ENCODE data around the gene NXPE2. TPM values are rescaled to one million over a fixed set of nuclear protein-coding genes. Genes with fewer than 3 reads are reported as not detected.

NXPE2 gene
- total RNA-seq, 1 experiment from 2014 or later: 0.29 TPM

DNA sequence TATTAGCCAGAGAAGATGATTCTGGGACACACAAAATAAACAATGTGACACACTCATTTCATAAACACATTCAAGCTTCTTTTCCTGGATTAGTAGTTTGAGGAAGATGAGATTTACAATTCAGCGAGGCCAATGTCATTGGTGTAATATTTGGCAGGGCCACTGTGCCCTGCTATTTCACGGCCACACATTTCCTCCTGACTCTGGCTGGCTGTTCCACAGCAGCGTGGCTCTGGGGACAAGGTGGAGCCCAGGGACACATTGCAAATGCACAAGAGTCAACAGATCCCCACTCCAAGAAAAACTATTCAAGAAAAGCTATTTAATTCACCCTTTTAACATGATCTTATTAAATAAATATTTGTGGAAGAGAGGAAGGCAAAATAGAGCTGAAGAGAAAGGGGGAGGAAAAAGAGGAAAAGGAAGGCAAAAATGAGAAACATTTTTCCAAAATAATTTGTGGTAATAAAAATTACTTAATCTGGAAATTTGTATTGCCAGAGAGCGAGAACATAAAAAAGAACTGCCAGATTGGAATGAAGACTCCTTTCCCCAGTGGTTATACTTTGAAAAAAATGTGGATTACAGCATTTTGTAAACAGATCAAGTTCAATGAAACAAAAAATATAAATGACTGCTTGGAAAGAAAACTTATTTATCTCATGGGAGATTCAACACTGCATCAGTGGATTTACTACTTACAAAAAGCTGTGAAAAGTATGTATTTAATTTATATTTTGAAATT, 27.1 kb downstream of the NXPE2 start:
- Histone ChIP-seq H3K36me3 (no peaks in the 10 kb centered on the region), H3K27ac (no peak overlapping the region), H3K4me3 (no peak overlapping the region), H3K27me3 (replicated peaks) (no peaks in the 10 kb centered on the region), H3K4me1 (replicated peaks) (no peaks in the 10 kb centered on the region), H3K9me3 (replicated peaks) (no peaks in the 10 kb centered on the region)
- DNase-seq (ENCODE audit: low read depth in 1 of 2, low spot score in 2 of 2): no peak

DNA sequence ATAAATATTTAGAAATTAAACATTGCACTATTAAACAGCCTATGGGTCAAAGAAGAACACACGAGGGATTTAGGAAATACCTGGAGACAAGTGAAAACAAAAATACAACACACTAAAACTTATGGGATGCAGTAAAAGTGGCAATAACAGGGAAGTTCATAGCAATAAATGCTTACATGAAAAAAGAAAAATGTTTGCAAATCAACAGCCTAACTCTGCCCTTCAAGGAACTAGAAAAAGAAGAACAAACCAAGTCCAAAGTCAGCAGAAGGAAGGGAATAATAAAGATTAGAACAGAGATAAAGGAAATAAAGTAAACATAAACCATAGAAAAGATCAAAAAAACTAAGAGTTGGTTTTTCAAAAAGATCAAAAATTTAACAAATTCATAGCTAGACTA, 31.6 kb downstream of the NXPE2 start:
- no peaks in the 10 kb centered on the region for H3K36me3 ChIP-seq
- H3K27ac ChIP-seq: no peak overlapping the region
- no peaks in the 10 kb centered on the region for H3K9me3 ChIP-seq (replicated peaks)
- no peaks in the 10 kb centered on the region for H3K4me1 ChIP-seq (replicated peaks)
- DNase-seq (ENCODE audit: low read depth in 1 of 2, low spot score in 2 of 2): no peak
- no peak overlapping the region for H3K4me3 ChIP-seq
- no peaks in the 10 kb centered on the region for H3K27me3 ChIP-seq (replicated peaks)

DNA sequence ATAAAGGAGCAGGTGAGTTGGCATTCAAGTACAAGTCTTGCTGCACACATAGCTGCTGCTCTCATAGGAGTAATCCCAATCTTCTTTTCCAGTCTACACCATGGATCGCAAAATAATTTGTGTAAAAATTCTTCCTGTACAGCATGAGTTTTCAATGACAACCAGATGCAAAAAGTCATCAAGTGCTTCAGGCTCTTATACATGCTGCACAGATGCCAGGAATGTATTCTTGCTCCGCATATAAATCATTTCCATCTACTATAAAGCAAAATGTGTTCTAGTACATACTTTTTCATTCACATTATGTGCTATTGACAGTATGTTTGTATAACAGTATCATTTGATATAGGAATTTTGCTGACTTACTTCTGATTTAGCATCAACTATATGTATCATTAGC, 35.4 kb downstream of the NXPE2 start:
- no peaks in the 10 kb centered on the region for H3K4me1 ChIP-seq (replicated peaks)
- H3K27ac ChIP-seq: no peak overlapping the region
- H3K9me3 ChIP-seq (replicated peaks): no peaks in the 10 kb centered on the region
- no peak for DNase-seq (ENCODE audit: low read depth in 1 of 2, low spot score in 2 of 2)
- no peaks in the 10 kb centered on the region for H3K36me3 ChIP-seq
- no peak overlapping the region for H3K4me3 ChIP-seq
- H3K27me3 ChIP-seq (replicated peaks): no peaks in the 10 kb centered on the region; the same call in 1 of the 2 replicates

DNA sequence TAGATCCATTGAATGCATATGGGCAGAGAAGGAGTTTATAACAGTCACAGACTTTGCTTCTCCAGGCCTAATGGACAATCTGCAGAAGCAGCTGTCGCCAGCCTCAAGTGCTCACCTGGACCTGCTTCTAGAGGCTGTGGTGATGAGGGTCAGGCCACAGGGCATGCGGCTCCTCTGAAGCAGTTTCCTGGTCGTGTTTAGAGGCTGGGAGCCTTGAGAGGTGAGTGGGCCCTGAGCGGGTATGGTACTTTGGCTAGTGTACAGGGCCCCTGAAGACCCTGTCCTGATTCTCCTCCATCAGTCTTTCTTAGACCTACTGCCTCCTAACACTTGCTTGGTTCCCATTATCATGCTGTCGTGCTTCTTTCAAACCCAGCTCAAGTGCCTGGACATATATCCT, 41.2 kb downstream of the NXPE2 start:
- Histone ChIP-seq H3K27me3 (replicated peaks) (no peaks in the 10 kb centered on the region; the same call in 1 of the 2 replicates), H3K9me3 (replicated peaks) (no peaks in the 10 kb centered on the region), H3K4me3 (no peak overlapping the region), H3K27ac (no peak overlapping the region), H3K4me1 (replicated peaks) (no peaks in the 10 kb centered on the region), H3K36me3 (no peaks in the 10 kb centered on the region)
- DNase-seq (ENCODE audit: low read depth in 1 of 2, low spot score in 2 of 2): no peak

DNA sequence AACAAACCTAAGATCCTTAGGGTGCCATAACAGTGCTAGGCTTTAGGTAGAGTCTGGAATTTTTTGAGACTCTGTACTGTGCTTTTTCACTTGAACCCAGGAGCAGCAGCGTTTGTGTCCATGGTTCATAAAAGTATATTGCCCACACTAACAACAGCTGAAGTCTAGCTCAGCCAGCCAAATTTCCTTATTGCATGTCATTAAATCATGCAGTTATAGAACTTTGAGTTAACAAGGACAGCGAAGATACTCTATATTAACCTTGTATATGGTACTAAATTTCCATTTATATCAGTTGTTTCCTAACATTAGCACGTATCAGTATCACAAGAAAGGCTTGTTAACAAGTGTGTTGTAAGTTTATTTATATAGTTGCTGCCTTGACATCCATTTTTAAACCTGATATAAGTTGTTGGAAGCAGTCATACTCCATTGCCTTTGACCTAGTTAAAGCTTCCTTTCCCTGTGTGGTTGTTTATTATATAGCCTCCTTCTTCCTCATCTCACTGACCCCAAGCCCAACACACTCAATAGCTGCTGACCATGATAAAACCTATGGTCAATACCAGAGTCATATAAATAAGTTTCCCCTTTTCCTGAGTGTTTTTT, 46.7 kb downstream of the NXPE2 start:
- no peak for DNase-seq (ENCODE audit: low read depth in 1 of 2, low spot score in 2 of 2)
- H3K4me3 ChIP-seq: no peak overlapping the region
- H3K4me1 ChIP-seq (replicated peaks): no peaks in the 10 kb centered on the region
- no peaks in the 10 kb centered on the region for H3K9me3 ChIP-seq (replicated peaks)
- no peaks in the 10 kb centered on the region for H3K36me3 ChIP-seq
- no peaks in the 10 kb centered on the region for H3K27me3 ChIP-seq (replicated peaks)
- H3K27ac ChIP-seq: no peak overlapping the region

- no peaks in the 10 kb centered on the region for H3K4me1 ChIP-seq (replicated peaks)
- no peak overlapping the region for H3K27ac ChIP-seq
- no peak for DNase-seq (ENCODE audit: low read depth in 1 of 2, low spot score in 2 of 2)
- H3K9me3 ChIP-seq (replicated peaks): no peaks in the 10 kb centered on the region
- H3K4me3 ChIP-seq: no peak overlapping the region
- H3K27me3 ChIP-seq (replicated peaks): no peaks in the 10 kb centered on the region
- H3K36me3 ChIP-seq: no peaks in the 10 kb centered on the region
These were observed 47.3 kb downstream of the NXPE2 start for GRCh38 chr11:114725623-114726022.

GRCh38 chr11:114736806-114737205, 58.5 kb downstream of the NXPE2 start:
- H3K4me3 ChIP-seq: no peak overlapping the region
- H3K9me3 ChIP-seq (replicated peaks): no peaks in the 10 kb centered on the region
- no peak overlapping the region for H3K27ac ChIP-seq
- DNase-seq (ENCODE audit: low read depth in 1 of 2, low spot score in 2 of 2): no peak
- no peaks in the 10 kb centered on the region for H3K4me1 ChIP-seq (replicated peaks)
- H3K36me3 ChIP-seq: no peaks in the 10 kb centered on the region
- H3K27me3 ChIP-seq (replicated peaks): no peaks in the 10 kb centered on the region

DNA sequence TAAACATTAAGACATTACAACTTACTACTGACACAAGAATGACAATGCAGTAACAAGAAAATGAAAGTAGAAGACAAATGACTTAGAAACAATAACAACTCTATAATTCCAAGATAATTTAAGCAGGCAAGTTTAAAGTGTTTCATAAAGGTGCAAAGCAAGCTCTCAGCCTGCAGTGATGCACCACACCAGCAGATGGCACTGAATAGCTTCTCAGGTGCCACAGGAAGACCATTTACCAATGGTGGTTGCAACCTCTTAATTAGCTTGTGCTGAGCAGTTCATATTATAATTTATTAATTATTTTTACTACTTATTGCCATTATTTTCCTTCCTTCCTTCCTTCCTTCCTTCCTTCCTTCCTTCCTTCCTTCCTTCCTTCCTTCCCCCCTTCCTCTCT, 60.6 kb downstream of the NXPE2 start:
- no peaks in the 10 kb centered on the region for H3K9me3 ChIP-seq (replicated peaks)
- no peak overlapping the region for H3K4me3 ChIP-seq
- H3K27me3 ChIP-seq (replicated peaks): no peaks in the 10 kb centered on the region
- no peak overlapping the region for H3K27ac ChIP-seq
- no peak for DNase-seq (ENCODE audit: low read depth in 1 of 2, low spot score in 2 of 2)
- no peaks in the 10 kb centered on the region for H3K36me3 ChIP-seq
- no peaks in the 10 kb centered on the region for H3K4me1 ChIP-seq (replicated peaks)

DNA sequence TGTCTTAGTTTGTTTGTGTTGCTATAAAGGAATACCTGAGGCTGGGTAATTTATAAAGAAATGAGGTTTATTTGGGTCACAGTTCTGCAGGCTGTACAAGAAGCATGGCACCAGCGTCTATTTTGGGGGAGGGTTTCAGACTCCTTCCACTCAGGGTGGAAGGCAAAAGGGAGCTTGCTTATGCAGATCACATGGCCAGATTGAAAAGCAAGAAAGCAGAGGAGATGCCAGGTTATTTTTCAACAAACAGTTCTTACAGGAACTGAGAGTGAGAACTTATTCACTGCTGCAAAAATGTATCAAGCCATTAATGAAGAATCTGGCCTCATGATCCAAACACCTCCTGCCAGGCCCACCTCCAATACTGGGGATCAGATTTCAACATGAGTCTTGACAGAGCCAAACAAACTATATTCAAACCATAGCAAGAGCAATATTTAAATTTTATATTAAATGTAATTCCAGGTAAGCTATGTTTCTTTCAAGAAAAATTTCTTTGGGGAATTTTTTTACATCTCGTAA, 66.9 kb downstream of the NXPE2 start:
- H3K36me3 ChIP-seq: no peaks in the 10 kb centered on the region

GRCh38 chr11:114746013-114746412, 67.7 kb downstream of the NXPE2 start:
- Histone ChIP-seq H3K27me3 (replicated peaks) (no peaks in the 10 kb centered on the region), H3K4me3 (no peak overlapping the region), H3K4me1 (replicated peaks) (no peaks in the 10 kb centered on the region), H3K27ac (no peak overlapping the region), H3K36me3 (no peaks in the 10 kb centered on the region), H3K9me3 (replicated peaks) (no peaks in the 10 kb centered on the region)
- DNase-seq (ENCODE audit: low read depth in 1 of 2, low spot score in 2 of 2): no peak

More for the DNA sequence above, 66.9 kb downstream of the NXPE2 start:
- Histone ChIP-seq H3K27me3 (replicated peaks) (no peaks in the 10 kb centered on the region), H3K4me3 (no peak overlapping the region), H3K27ac (no peak overlapping the region), H3K4me1 (replicated peaks) (no peaks in the 10 kb centered on the region), H3K9me3 (replicated peaks) (no peaks in the 10 kb centered on the region)
- no peak for DNase-seq (ENCODE audit: low read depth in 1 of 2, low spot score in 2 of 2)

Other genes with a start within 250 kb of the NXPE2 start
- gene REXO2, start 239.1 kb upstream of the NXPE2 start, total RNA-seq (2014; rRNA removed; shearing (Covaris generic)): 119 and 259 TPM in 2 replicates
- gene NXPE1, start 118.6 kb upstream of the NXPE2 start, total RNA-seq (2014; rRNA removed; shearing (Covaris generic)): not detected in 2 replicates
- gene NXPE4, start 82.7 kb upstream of the NXPE2 start, total RNA-seq (2014; rRNA removed; shearing (Covaris generic)): not detected in 2 replicates